GM18517 (cell line): ENCODE measurements around the gene IL17A.

Experiments
- ATAC-seq: cut with Tn5 transposase; IDR thresholded peaks from one replicate; pipeline ENCODE4 v1.9.1; 2021; ENCODE audit warnings: mild to moderate bottlenecking, moderate library complexity; ENCODE audit not compliant: unreplicated experiment

IL17A gene

DNA sequence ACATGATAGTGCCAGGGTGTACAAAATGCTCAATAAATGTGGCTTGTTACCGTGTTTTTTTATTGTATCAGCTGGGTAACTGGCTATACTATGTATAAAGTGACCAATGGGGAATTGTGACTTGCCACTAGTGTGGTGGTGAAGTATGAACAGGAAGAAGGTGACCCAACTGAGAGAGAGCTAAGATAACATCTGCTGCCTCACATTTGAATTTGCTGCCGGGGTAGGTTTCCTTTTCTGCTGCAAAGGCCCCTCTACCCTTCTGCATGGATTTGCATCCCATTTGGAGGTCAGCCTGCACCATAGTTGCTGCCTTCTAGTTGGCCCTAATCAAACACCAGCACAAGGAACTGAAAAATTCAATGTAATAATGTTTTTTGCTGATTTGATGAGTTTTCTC is 24.1 kb downstream of the IL17A start:
- peak; percentile 89 for ATAC-seq

DNA sequence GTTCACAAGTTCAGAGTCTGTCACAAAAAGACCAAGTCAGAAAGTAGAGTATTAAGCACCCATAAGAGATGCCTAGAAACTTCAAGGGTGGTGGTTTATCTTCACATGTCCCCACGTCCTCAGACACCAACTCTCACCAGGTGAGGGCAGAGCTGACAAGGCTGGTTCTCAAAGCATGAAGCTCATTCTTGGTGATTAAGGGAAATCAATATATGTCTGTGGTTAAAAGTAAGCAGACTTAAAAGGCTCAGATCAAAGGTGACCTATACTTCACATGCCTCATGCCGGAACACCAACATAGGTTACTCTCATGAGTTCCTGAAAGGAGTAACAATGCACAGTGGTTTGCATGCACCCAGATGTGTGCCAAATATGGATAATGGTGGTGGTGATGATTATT is 27.0 kb downstream of the IL17A start:
- ATAC-seq, result no peak

DNA sequence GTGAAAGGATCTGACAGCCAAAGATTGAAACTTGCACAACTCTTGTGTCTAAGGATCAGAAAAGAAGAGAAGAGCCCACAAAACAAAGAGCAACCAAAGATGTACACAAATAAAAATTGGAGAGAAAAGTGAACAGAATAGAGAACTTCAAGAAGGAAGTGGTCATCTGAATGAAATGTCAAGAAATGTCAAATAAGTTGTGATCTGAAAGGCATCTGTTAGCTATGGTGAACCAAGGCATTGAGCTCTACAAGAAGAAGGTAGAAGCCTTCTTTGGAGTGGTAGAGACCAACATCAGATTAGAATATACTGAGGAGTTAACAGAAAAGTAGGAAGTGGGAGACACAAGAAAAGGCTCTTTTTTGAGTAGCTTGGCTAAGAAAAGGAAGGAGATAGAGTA is 29.6 kb downstream of the IL17A start:
- no peak for ATAC-seq

DNA sequence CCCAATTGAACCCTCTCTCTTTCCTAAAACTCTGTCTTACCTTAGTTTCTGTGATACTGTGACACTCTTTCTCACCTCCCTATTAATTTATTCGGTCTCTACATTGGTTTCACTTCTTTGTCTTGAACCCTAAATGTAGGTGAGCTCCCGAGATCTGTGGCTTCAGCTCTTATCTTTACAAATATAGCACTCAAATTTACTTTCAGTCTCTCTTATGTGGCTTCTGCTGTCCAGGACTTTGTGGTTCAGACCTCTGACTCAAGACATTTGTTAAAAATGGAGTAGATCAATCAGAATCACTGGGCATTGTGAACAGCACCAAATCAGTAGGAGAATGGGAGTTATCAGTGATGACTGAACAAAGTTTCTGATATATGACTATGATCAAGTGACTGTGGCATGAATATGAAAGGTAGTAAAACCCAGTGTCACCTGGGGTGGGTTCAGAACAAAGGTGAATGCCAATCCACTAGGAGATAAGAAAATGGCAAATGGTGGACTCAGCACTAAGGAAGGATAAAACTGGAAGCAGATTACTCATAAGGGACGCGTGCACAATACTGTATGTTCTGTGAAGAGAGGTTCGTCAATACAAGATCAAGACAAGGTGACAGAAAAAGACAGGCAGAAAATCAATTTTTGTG is 30.9 kb downstream of the IL17A start:
- ATAC-seq, result peak; percentile 50

DNA sequence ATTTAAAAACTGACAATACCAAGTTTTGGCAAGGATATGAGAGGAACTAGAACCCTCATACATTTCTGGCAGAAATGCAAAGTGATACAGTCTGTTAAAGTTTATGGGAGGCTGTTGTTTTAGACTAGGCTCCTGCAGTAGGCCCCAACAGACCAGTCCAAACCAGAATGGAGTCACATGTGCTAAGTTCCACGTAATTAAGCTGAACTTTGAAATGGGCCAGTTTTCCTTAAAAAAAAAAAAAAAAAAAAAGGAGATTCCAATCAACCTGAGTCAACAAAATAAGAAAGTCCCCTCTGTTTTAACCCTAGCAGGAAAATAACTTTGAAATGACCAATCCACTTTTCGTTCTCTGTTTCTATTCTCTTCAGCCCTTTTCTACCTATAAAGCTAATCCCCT is 31.6 kb downstream of the IL17A start:
- no peak for ATAC-seq

DNA sequence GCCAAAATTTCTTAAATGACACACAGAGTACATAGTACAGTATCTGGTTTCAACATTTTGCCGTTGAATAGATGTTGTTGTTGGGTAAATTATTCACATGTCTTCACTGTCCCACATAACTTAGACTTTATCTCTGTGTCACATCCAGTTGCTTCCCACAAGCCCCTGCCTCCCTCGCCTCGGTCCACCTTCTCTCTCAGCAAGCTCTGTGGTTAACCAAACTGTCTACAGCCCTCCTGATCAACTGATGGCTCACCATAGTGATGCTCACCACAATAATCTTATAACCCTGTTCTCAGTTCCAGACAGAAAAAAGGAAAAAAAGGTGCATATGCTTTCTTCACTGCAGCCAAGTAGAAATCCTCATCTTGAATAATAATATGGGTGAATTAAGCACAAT is 35.1 kb downstream of the IL17A start:
- peak; percentile 74 for ATAC-seq

DNA sequence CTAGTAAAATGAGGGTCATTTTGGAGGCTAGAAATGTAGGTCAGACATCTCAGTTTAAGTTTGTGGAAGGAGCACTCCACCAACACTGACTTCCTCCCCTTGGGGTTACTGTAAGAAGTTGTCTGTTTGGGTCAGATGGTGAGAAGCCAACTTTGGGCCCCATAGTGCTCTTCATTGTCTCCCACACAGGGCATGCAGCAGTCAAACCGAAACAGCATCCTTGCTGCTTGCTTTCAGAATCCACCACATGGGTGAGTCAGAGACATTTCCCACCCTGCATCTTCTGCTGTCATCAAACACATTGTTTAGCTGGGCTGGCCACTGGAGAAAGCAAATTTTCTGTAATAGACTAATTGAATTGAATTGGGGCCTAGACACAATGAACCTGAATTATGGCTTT is 41.3 kb downstream of the IL17A start:
- ATAC-seq, result peak; percentile 100

DNA sequence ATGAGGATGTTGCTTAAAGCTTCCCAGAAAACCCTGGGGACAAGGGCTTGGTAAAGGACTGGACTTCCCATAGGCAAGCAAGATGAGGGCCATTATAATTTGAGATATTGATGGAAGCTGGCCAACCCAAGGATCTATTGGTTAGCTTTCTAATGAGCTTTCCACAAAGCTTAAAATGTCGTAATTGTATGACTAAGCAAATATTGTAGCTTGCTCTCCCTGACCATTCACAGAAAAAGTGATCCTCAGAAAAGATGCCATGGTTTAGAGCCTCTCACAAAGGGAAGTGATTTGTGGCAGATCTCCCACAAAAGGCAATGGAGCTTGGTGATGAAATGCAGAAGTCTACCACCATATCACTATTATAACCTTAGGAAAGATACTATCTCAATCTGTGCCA is 44.5 kb downstream of the IL17A start:
- ATAC-seq, result no peak

DNA sequence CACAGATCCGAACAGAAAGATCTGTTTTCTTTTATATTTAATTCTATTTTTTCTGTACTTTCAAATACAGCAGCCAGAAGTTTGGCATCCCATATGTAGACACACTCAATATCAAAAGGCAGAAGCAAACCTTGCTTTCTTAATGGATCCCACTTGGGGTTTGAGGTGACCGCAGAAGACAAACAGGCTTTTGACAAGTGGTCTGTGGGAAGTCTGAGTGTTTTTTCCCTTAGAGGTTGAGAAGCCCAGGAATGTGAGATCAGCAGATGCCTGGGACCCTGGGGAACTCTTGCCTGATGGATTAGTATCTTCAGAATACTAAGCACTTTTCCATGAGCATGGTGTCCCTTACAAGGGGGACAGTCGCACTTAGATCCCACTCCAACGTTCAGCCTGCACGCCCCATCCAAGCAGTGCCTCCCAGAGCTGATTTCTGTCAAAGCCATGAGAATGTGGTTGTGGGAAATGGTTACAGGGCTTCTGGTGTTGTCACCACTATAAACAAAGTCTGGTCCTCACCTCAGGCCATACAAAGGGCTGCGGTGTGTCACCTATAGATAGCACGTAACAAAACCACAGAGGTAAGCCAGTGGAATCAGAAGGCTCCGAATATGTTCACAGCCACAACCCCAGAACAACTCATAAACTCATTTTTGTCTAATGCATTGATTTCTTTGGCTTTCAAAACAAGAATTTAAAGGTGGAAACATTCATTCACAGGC is 45.4 kb downstream of the IL17A start:
- no peak for ATAC-seq

DNA sequence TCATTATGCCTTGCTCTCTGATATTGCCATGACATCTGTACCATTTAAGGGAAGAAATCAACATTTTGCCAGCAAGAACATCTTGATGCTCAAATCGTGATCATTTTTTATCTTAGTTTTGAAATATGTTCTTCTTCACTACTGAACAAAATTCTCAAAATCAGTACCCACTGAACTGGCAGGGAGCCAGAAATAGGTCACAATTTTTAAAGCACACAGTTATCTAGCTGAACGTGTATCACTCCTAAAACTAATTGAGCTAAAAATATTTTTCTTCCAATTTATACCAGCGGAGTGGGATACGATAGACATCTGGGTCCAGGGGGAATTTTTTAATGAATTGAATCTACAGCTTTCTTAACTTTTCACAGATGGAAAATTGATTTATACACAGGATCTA is 46.8 kb downstream of the IL17A start:
- no peak for ATAC-seq

DNA sequence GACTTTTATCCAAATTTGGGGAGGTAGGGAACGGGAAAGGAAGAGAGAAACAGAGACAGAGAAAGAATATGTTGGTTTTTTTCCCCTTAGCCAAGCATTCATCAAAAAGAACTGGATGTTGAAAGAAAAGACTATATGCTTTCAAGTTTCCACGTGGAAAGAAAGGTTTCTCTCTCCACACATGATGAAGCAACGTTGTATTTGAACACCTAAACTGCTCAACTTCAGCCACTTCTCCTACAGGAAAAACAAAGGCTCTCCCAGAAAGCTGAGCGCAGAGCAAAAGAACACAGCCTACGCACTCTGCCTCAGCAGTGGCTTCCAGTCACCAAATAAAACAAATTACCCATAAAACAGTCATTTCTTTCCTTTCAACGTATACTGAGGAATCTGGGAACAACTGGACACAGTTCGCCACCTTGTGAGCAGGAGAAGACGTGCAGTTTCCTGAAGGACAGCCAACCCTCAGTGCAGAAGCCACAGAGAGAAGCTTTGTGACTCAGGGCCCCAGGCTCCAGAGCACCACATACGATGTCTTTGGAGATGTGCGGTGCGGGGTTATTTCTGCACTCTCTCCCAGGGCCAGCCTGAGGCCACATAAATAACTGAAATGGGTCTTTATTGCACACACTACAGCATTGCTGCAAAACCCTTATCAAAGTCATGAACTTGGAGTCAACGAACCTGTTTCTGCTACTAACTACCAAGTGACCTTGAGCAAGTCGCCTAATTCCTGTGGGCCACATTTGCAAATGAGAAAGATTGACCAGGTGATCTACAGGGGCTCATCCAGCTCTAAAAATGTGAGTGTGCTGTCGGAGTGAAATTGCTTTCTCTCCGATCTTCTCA is 48.0 kb downstream of the IL17A start:
- peak; percentile 79 for ATAC-seq
